ENCODE data around the gene PRKG1. TPM values are rescaled to one million over a fixed set of nuclear protein-coding genes. Genes with fewer than 3 reads are reported as not detected.
"Not testable (repeated sequence)": the region's sequence is repeated elsewhere in the genome, so short reads cannot be mapped to it uniquely, and the experiment has no call there.

Gene PRKG1
- total RNA-seq, 1 donor = 1.2 TPM

GRCh38 chr10:52146766-52147165 is 1072.5 kb downstream of the PRKG1 start:
- Histone ChIP-seq H3K9me3 (ENCODE audit: low read depth, low read length) (no peaks in the 10 kb centered on the region), H3K27me3 (ENCODE audit: insufficient read depth, low read length) (no peaks in the 10 kb centered on the region), H3K4me3 (ENCODE audit: low read length) (no peak overlapping the region), H3K4me1 (ENCODE audit: insufficient read depth, low read length) (no peaks in the 10 kb centered on the region)

DNA sequence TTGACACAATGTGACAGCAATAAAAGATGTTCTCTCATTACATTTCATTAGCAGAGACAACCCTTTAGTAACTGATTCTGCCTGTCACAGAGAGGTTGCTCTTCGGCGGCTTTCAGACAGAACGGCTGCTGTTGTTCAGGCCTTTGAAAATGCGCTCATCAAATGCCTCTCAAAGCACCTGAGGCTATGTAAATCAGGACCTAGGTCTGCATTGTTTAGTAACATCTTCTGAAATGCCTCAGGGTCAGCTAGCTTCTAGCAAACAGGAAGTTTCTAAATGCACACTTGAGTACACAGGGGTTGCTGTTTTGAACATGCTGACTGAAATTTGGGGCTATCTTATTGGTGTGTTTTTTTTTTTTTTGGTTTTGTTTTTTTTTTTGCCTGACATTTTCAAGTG is 1096.5 kb downstream of the PRKG1 start:
- no peaks in the 10 kb centered on the region for H3K27me3 ChIP-seq (ENCODE audit: insufficient read depth, low read length)

DNA sequence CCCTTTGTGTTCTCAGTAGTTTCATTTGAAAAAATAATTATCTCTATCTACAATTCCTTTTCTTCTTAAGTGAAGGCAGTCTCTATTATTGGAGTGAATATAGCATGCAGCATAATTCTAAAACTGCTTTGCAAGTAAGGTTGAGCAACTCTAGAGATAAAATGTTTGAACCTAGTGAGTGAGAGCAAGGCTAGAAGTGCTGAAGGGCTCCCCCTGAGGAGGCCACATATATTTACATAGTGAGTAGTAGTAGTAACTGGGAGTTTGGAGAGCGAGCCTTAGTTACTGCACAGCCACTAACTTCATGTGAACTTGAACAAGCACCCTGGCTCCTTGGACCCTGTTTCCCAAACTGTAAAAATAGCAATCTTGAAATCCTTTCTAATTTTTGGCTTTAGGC is 1098.3 kb downstream of the PRKG1 start:
- no peak overlapping the region for H3K4me3 ChIP-seq (ENCODE audit: low read length)
- no peaks in the 10 kb centered on the region for H3K27me3 ChIP-seq (ENCODE audit: insufficient read depth, low read length)
- no peaks in the 10 kb centered on the region for H3K9me3 ChIP-seq (ENCODE audit: low read depth, low read length)
- H3K4me1 ChIP-seq (ENCODE audit: insufficient read depth, low read length) = no peaks in the 10 kb centered on the region

More for the DNA sequence above, 1096.5 kb downstream of the PRKG1 start:
- Histone ChIP-seq H3K4me1 (ENCODE audit: insufficient read depth, low read length) (no peaks in the 10 kb centered on the region), H3K9me3 (ENCODE audit: low read depth, low read length) (no peaks in the 10 kb centered on the region), H3K4me3 (ENCODE audit: low read length) (no peak overlapping the region)

GRCh38 chr10:52185256-52185655 is 1111.0 kb downstream of the PRKG1 start:
- Histone ChIP-seq H3K27me3 (ENCODE audit: insufficient read depth, low read length) (no peaks in the 10 kb centered on the region), H3K4me1 (ENCODE audit: insufficient read depth, low read length) (no peaks in the 10 kb centered on the region), H3K9me3 (ENCODE audit: low read depth, low read length) (no peaks in the 10 kb centered on the region), H3K4me3 (ENCODE audit: low read length) (no peak overlapping the region)

GRCh38 chr10:52187521-52188258 is 1113.4 kb downstream of the PRKG1 start:
- no peaks in the 10 kb centered on the region for H3K27me3 ChIP-seq (ENCODE audit: insufficient read depth, low read length)
- H3K4me3 ChIP-seq (ENCODE audit: low read length) = no peak overlapping the region
- H3K4me1 ChIP-seq (ENCODE audit: insufficient read depth, low read length) = no peaks in the 10 kb centered on the region
- no peaks in the 10 kb centered on the region for H3K9me3 ChIP-seq (ENCODE audit: low read depth, low read length)

DNA sequence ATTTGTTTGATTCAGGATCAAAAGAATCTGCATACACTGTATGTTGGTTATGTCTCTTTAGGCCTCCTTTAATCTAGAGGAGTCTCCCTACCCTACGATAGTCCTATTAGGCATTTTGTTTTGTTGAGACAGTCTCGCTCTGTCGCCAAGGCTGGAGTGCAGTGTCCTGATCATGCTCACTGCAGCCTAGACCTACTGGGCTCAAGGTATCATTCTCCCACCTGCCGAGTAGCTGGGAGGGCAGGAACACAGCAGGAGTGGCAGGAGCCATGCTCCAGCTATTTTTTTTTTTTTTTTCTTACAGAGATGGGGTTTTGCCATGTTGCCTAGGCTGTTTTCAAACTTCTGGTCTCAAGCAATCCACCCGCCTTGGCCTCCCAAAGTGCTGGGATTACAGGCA is 1116.8 kb downstream of the PRKG1 start:
- no peaks in the 10 kb centered on the region for H3K4me1 ChIP-seq (ENCODE audit: insufficient read depth, low read length)

DNA sequence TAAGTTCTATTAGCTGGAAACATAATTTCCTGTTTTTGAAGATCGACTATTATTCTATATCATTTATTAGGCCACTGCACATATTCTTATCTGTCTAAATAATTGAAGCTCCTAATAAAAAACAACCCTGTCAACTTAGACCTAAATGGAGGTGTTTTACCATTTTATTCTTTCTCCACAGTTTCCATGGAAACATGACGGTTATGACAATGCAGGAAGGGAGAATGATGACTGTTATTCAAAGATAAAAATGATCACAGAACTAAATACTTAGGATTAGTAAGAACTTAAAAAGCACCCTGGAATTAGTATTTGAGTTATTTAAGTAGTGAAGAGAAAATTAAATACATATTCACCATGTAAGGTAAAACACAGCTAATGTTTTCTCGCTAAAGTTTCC is 1119.9 kb downstream of the PRKG1 start:
- no peaks in the 10 kb centered on the region for H3K4me1 ChIP-seq (ENCODE audit: insufficient read depth, low read length)
- H3K4me3 ChIP-seq (ENCODE audit: low read length) = no peak overlapping the region
- H3K27me3 ChIP-seq (ENCODE audit: insufficient read depth, low read length) = no peaks in the 10 kb centered on the region
- no peaks in the 10 kb centered on the region for H3K9me3 ChIP-seq (ENCODE audit: low read depth, low read length)

More for the DNA sequence above, 1116.8 kb downstream of the PRKG1 start:
- Histone ChIP-seq H3K4me3 (ENCODE audit: low read length) (no peak overlapping the region), H3K9me3 (ENCODE audit: low read depth, low read length) (no peaks in the 10 kb centered on the region), H3K27me3 (ENCODE audit: insufficient read depth, low read length) (no peaks in the 10 kb centered on the region)

- no peaks in the 10 kb centered on the region for H3K9me3 ChIP-seq (ENCODE audit: low read depth, low read length)
- H3K4me3 ChIP-seq (ENCODE audit: low read length) = no peak overlapping the region
- no peaks in the 10 kb centered on the region for H3K4me1 ChIP-seq (ENCODE audit: insufficient read depth, low read length)
- H3K27me3 ChIP-seq (ENCODE audit: insufficient read depth, low read length) = no peaks in the 10 kb centered on the region
These were observed 1120.4 kb downstream of the PRKG1 start for GRCh38 chr10:52194716-52195115.

DNA sequence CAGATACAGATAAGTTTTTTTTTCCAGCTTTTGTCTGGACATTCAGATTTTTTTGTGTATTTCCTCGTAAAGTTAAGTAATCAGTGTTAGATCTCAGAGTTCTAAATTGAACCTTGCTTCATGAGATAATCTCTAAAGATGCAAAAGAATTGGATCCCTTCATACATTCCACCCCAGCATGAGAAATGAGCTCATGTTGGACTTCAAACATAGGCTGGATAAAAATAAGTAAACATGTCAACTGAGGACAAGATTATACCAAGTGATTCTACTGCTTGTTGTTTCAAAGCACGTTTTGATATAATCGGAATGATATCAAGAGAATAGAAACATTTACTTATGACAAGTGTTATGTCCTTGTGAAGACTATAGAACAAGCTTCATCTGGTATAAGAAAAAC is 1122.8 kb downstream of the PRKG1 start:
- H3K4me1 ChIP-seq (ENCODE audit: insufficient read depth, low read length) = no peaks in the 10 kb centered on the region
- no peaks in the 10 kb centered on the region for H3K27me3 ChIP-seq (ENCODE audit: insufficient read depth, low read length)
- no peak overlapping the region for H3K4me3 ChIP-seq (ENCODE audit: low read length)
- H3K9me3 ChIP-seq (ENCODE audit: low read depth, low read length) = no peaks in the 10 kb centered on the region

DNA sequence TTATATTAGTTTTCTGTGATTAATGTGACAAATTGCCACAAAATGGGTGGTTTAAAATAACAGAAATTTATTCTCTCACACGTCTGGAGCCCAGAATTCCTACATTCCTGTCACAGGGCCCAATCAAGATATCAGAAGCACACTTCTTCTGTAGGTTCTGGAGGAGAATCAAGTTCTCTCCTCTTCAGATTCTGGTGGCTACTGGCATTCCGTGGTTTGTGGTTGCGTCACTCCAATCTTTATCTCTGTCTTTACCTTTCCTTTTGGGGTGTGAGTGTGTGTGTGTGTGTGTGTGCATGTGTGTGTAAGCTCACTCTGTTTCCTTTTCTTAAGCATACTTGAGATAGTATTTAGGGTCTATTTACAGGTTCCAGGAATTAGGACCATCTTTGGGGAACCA is 1124.3 kb downstream of the PRKG1 start:
- Histone ChIP-seq H3K4me1 (ENCODE audit: insufficient read depth, low read length) (no peaks in the 10 kb centered on the region), H3K4me3 (ENCODE audit: low read length) (no peak overlapping the region), H3K9me3 (ENCODE audit: low read depth, low read length) (no peaks in the 10 kb centered on the region), H3K27me3 (ENCODE audit: insufficient read depth, low read length) (no peaks in the 10 kb centered on the region)

DNA sequence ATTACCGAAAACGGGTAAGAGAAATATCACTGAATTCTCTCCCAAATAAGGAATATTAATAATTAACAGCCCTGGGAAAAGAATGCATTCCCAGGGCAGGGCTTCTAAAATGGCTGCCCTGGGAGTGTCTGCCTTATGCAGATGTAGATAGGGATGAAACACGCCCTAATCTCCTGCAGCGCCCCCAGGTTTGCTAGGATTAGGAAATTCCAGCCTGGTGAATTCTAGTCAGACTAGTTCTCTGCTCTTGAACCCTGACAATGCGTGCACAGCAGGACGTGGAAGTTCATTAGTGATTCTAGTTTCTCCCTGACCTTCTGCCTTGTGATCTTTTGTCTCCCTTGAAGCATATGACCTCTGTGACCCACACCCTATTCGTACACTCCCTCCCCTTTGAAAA is 1130.6 kb downstream of the PRKG1 start:
- not testable (repeated sequence) for H3K9me3 ChIP-seq (ENCODE audit: low read depth, low read length); H3K4me1 ChIP-seq (ENCODE audit: insufficient read depth, low read length); H3K4me3 ChIP-seq (ENCODE audit: low read length); H3K27me3 ChIP-seq (ENCODE audit: insufficient read depth, low read length)

DNA sequence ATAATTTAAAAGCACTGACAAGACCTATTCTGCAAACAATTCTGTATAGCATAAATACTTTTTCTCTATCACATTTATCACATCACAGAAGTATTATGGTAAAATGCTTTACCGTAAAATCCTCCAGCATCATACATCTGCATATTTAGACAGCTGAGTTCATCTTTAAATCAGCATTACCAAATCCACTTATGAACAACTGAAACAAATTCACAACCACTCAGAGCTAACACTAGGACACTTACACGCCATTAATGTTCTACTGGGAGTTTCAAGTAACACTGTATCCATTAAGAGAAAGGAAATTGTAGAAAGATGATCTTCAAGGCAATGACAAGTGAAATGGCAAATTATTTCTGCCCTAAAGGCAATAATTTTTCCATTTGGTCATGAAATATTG is 1134.1 kb downstream of the PRKG1 start:
- Histone ChIP-seq H3K9me3 (ENCODE audit: low read depth, low read length) (no peaks in the 10 kb centered on the region), H3K4me1 (ENCODE audit: insufficient read depth, low read length) (no peaks in the 10 kb centered on the region), H3K4me3 (ENCODE audit: low read length) (no peak overlapping the region), H3K27me3 (ENCODE audit: insufficient read depth, low read length) (no peaks in the 10 kb centered on the region)

DNA sequence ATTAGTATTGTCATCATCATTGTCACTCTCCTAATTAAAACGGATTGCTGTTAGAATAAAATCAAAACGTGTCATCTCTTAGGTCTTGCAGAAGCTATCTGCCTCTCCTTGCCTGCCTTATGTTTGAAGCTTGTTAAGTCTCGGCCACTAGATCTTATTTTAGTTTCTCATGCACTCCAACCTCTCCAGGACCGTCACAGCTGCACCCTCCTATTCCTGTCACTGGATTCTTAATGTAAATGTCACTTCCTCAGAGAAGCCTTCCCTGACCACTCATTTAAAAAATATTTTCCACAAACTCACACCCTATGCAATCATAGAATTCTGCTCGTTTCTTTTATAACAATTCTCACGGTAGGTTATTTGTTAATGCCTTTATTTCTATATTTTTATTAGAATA is 1135.9 kb downstream of the PRKG1 start:
- Histone ChIP-seq H3K4me1 (ENCODE audit: insufficient read depth, low read length) (no peaks in the 10 kb centered on the region), H3K4me3 (ENCODE audit: low read length) (no peak overlapping the region), H3K27me3 (ENCODE audit: insufficient read depth, low read length) (no peaks in the 10 kb centered on the region), H3K9me3 (ENCODE audit: low read depth, low read length) (no peaks in the 10 kb centered on the region)

DNA sequence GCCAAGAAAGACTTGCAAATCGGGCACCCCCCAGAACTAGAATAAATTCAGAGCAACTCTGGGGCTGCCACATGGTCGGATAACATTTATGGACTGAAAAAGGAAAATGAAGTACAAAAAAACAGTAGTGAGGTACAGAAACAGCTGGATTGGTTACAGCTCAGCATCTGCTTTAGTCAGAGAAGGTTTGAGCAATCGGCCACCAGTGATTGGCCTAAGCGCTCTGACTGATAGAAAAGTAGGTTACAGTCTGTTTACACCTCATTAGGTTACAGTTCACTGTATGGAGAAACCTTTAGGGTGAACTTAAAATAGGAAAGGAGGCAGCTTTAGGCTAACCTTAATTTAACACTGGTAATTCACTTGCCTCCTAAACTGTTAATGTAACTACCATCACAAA is 1137.8 kb downstream of the PRKG1 start:
- no peaks in the 10 kb centered on the region for H3K9me3 ChIP-seq (ENCODE audit: low read depth, low read length)
- H3K27me3 ChIP-seq (ENCODE audit: insufficient read depth, low read length) = no peaks in the 10 kb centered on the region
- H3K4me3 ChIP-seq (ENCODE audit: low read length) = no peak overlapping the region
- H3K4me1 ChIP-seq (ENCODE audit: insufficient read depth, low read length) = peaks cover 8% of the 10 kb centered on the region

GRCh38 chr10:52212802-52213201 is 1138.5 kb downstream of the PRKG1 start:
- H3K9me3 ChIP-seq (ENCODE audit: low read depth, low read length) = no peaks in the 10 kb centered on the region
- peaks cover 8% of the 10 kb centered on the region for H3K4me1 ChIP-seq (ENCODE audit: insufficient read depth, low read length)
- H3K27me3 ChIP-seq (ENCODE audit: insufficient read depth, low read length) = no peaks in the 10 kb centered on the region
- no peak overlapping the region for H3K4me3 ChIP-seq (ENCODE audit: low read length)

DNA sequence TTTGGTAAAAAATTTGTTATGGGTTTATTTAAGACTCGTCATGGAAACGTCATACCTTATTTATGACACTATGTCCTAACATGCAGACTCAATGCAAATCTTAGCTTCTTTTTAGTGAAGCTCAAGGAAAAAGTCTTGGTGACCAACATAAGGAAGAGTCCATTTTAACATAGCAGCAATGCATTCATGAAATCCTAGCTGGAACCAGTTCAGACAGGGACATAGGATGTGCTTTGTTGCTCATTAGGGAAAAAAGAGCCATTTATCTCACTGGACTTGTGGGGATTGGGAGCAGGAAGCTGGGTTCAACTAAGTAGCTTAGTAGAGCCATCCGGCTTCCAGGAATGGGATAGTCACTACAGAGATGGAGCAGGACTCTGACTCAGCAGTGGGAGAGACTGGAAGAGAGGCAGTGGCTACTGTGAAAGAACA is 1139.0 kb downstream of the PRKG1 start:
- Histone ChIP-seq H3K4me1 (ENCODE audit: insufficient read depth, low read length) (peaks cover 8% of the 10 kb centered on the region), H3K9me3 (ENCODE audit: low read depth, low read length) (no peaks in the 10 kb centered on the region), H3K27me3 (ENCODE audit: insufficient read depth, low read length) (no peaks in the 10 kb centered on the region), H3K4me3 (ENCODE audit: low read length) (no peak overlapping the region)
